ENCODE results near the gene MAP1LC3B.

- no peak for TF ChIP-seq EZH2phosphoT487 (IDR thresholded peaks at IDR 0.05; ENCODE audit: insufficient read depth, low read depth)
- TF ChIP-seq EZH2 (IDR thresholded peaks at IDR 0.05; ENCODE audit: insufficient read depth, poor library complexity, severe bottlenecking), result no peak
These were observed 50.4 kb downstream of the MAP1LC3B start for GRCh38 chr16:87442581-87442966.

All from GM23248 (cell line).